Natural killer cell (primary cell): Measurements from ENCODE around the gene PATJ. TPM values are rescaled to one million over a fixed set of nuclear protein-coding genes. Genes with fewer than 3 reads are reported as not detected.

Experiments used
- ATAC-seq, 3 donors: fragments of 150-1000 bp in 2 of 3; fragments of 200-7000 bp in 1 of 3; cut with Tn5 transposase; 1 replicate in 1 of 3; 2 replicates in 2 of 3; pipeline ENCODE4 v1.10.0; 2021; ENCODE audit warnings: mild to moderate bottlenecking in 2 of 3, moderate library complexity in 2 of 3
- DNase-seq, 2 donors: peaks; one replicate each; pipeline versions ENCODE4 v3.0.0 to v3.0.0-alpha.2; 2013 to 2021; ENCODE audit warnings: mixed read lengths in 1 of 2
- H3K27ac ChIP-seq: one replicate; pipeline ENCODE4 v1.5.1; 2013; ENCODE audit warnings: mild to moderate bottlenecking, low read length
- H3K27me3 ChIP-seq: one replicate; pipeline ENCODE4 v1.6.1; 2013; ENCODE audit warnings: low read length; ENCODE audit not compliant: control insufficient read depth, insufficient read depth
- H3K36me3 ChIP-seq: one replicate; pipeline ENCODE4 v1.6.1; 2013; ENCODE audit warnings: low read length; ENCODE audit not compliant: control insufficient read depth, insufficient read depth
- H3K4me1 ChIP-seq: one replicate; pipeline ENCODE4 v1.6.1; 2013; ENCODE audit warnings: low read length; ENCODE audit not compliant: control insufficient read depth, insufficient read depth
- H3K4me3 ChIP-seq: one replicate; pipeline ENCODE4 v1.5.1; 2013; ENCODE audit warnings: low read length
- H3K9me3 ChIP-seq: one replicate; pipeline ENCODE4 v1.6.1; 2013; ENCODE audit warnings: low read length; ENCODE audit not compliant: control insufficient read depth, insufficient read depth
- H3K27ac Mint-ChIP-seq, 2 donors: one replicate each; pipeline ENCODE4 v1.8.0; 2022; ENCODE audit warnings: mild to moderate bottlenecking in 2 of 2, mixed read lengths in 2 of 2, moderate library complexity in 1 of 2
- H3K27me3 Mint-ChIP-seq, 2 donors: one replicate each; pipeline ENCODE4 v1.8.0; 2022; ENCODE audit warnings: low read depth in 2 of 2, mixed read lengths in 2 of 2
- H3K36me3 Mint-ChIP-seq: one replicate; pipeline ENCODE4 v1.8.0; 2022; ENCODE audit warnings: mixed read lengths
- H3K4me1 Mint-ChIP-seq, 2 donors: one replicate each; pipeline ENCODE4 v1.8.0; 2022; ENCODE audit warnings: mixed read lengths in 2 of 2
- H3K4me3 Mint-ChIP-seq: one replicate; pipeline ENCODE4 v1.8.0; 2022; ENCODE audit warnings: mild to moderate bottlenecking, moderate library complexity, mixed read lengths
- H3K9me3 Mint-ChIP-seq, 2 donors: one replicate each; pipeline ENCODE4 v1.8.0; 2022; ENCODE audit warnings: mixed read lengths in 2 of 2
- WGBS: methylation state at CpG from one replicate; pipeline ENCODE4 v1.1.7; 2013; ENCODE audit warnings: missing lambda C conversion rate; ENCODE audit not compliant: insufficient coverage; 5-methylcytosine and 5-hydroxymethylcytosine counted together
- intact Hi-C: fragments of 100-400 bp; cut with micrococcal nuclease; formaldehyde crosslinking; loops from one replicate; pipeline ENCODE4 v1.14.2; 2022
- total RNA-seq, 4 donors: library from RNA; stranded (reverse); fragments of 120-200 nt in 1 of 4; gene quantifications; one replicate each; pipeline versions ENCODE4 v1.2.3 to v1.2.4, GENCODE V29; 2013 to 2022
- TF ChIP-seq, protein P1 (sequence below): fragments of 200-600 bp; IDR thresholded peaks from one replicate; pipeline ENCODE4 v1.8.0; 2022; ENCODE audit warnings: antibody characterized with exemption

The PATJ gene
- total RNA-seq, 3 donors from 2014 or later (not counting 1 experiment from before 2014, with no cell fraction given), result 15.0 to 18.5 (median 16.7) TPM

DNA sequence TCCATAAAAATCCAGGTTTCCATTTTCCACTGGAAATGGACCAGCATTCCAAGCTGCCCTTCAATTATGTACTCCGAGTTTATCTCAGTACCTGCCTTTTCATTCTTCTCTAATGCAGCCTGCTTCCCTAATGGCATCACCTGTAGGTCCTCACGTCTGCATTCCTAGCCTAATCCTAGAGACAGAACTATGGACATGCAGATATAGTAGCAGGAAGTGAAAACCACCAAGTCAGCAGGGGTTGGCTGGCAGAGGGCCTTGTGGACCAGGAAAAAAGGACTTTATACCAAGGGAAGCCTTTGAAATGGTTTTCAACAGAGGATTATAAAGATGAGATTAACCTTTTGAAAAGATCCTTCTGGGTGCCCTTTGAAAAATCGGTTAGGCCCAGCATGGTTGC is 316.7 kb downstream of the PATJ start:
- no peaks in the 10 kb centered on the region for H3K9me3 Mint-ChIP-seq
- Histone ChIP-seq H3K36me3 (no peaks in the 10 kb centered on the region), H3K27ac (no peak overlapping the region), H3K4me1 (no peaks in the 10 kb centered on the region), H3K4me3 (no peak overlapping the region), H3K27me3 (no peaks in the 10 kb centered on the region), H3K9me3 (no peaks in the 10 kb centered on the region)
- DNase-seq (no peak), ATAC-seq (no peak)
- WGBS, result 68% methylated on average over 3 of the region's 3 CpGs
- H3K27ac Mint-ChIP-seq, result no peak overlapping the region
- no peaks in the 10 kb centered on the region for H3K4me1 Mint-ChIP-seq
- no peaks in the 10 kb centered on the region for H3K27me3 Mint-ChIP-seq
- H3K36me3 Mint-ChIP-seq, result no peaks in the 10 kb centered on the region
- TF ChIP-seq, protein P1, sequence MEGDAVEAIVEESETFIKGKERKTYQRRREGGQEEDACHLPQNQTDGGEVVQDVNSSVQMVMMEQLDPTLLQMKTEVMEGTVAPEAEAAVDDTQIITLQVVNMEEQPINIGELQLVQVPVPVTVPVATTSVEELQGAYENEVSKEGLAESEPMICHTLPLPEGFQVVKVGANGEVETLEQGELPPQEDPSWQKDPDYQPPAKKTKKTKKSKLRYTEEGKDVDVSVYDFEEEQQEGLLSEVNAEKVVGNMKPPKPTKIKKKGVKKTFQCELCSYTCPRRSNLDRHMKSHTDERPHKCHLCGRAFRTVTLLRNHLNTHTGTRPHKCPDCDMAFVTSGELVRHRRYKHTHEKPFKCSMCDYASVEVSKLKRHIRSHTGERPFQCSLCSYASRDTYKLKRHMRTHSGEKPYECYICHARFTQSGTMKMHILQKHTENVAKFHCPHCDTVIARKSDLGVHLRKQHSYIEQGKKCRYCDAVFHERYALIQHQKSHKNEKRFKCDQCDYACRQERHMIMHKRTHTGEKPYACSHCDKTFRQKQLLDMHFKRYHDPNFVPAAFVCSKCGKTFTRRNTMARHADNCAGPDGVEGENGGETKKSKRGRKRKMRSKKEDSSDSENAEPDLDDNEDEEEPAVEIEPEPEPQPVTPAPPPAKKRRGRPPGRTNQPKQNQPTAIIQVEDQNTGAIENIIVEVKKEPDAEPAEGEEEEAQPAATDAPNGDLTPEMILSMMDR, result no peak
- intact Hi-C loops, result no loop called here
- no peak overlapping the region for H3K4me3 Mint-ChIP-seq

DNA sequence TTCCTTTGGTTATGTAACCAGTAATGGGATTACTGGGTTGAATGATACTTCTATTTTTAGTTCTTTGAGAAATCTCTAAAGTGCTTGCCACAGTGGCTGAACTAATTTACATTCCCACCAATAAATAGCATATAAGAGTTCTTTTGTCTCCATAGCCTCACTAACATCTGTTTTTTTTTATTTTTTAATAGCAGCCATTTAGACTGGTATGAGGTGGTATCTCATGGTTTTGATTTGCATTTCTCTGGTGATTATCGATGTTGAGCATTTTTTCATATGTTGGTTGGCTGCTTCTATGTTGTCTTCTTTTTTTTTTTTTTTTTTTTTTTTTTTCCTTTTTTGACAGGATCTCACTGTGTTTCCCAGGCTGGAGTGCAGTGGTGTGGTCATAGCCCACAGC is 319.8 kb downstream of the PATJ start:
- H3K36me3 ChIP-seq, result no peaks in the 10 kb centered on the region
- no peaks in the 10 kb centered on the region for H3K9me3 Mint-ChIP-seq
- intact Hi-C loops, result no loop called here
- no peaks in the 10 kb centered on the region for H3K4me1 ChIP-seq
- DNase-seq (no peak), ATAC-seq (no peak)
- H3K4me3 Mint-ChIP-seq, result no peak overlapping the region
- no peaks in the 10 kb centered on the region for H3K27me3 Mint-ChIP-seq
- TF ChIP-seq, protein P1, result no peak
- WGBS, result no CpG with 5 or more reads among the region's 1 CpG
- H3K9me3 ChIP-seq, result no peaks in the 10 kb centered on the region
- no peak overlapping the region for H3K4me3 ChIP-seq
- H3K27ac ChIP-seq, result no peak overlapping the region
- H3K36me3 Mint-ChIP-seq, result no peaks in the 10 kb centered on the region
- H3K4me1 Mint-ChIP-seq, result no peaks in the 10 kb centered on the region
- H3K27me3 ChIP-seq, result no peaks in the 10 kb centered on the region
- no peak overlapping the region for H3K27ac Mint-ChIP-seq

DNA sequence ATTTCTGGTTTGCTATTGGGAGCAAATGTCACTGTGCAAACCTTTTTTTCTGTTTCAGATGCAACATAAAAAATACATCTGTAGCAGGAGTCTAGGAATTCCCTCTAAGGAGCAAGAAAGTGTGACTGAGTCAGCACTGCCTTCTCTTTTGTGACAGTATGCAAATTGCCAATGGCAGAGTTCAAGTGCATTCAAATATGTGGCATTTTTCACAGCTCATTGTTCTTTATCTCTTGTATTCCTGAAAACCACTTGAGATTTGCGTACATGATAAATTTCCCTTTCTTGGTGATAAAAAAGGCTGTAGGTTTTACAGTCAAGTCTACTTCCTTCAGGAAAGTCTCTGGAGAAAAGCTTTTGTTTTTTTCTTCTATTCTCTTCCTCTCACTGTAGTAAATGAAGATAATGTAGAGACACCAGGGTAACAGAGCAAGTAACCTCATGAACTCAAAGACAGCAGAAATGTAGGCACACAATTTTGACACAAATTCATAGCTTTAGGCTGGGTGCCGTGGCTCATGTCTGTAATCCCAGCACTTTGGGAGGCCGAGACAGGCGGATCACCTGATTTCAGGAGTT is 322.6 kb downstream of the PATJ start:
- Histone ChIP-seq H3K36me3 (no peaks in the 10 kb centered on the region), H3K27me3 (no peaks in the 10 kb centered on the region), H3K4me3 (no peak overlapping the region), H3K27ac (no peak overlapping the region), H3K9me3 (no peaks in the 10 kb centered on the region), H3K4me1 (no peaks in the 10 kb centered on the region)
- Mint-ChIP-seq H3K27ac (no peak overlapping the region), H3K9me3 (no peaks in the 10 kb centered on the region), H3K4me1 (no peaks in the 10 kb centered on the region), H3K36me3 (no peaks in the 10 kb centered on the region), H3K27me3 (no peaks in the 10 kb centered on the region), H3K4me3 (no peak overlapping the region)
- TF ChIP-seq, protein P1, result no peak
- intact Hi-C loops, result no loop called here
- DNase-seq (no peak), ATAC-seq (no peak)
- 94% methylated on average over 3 of the region's 4 CpGs for WGBS

DNA sequence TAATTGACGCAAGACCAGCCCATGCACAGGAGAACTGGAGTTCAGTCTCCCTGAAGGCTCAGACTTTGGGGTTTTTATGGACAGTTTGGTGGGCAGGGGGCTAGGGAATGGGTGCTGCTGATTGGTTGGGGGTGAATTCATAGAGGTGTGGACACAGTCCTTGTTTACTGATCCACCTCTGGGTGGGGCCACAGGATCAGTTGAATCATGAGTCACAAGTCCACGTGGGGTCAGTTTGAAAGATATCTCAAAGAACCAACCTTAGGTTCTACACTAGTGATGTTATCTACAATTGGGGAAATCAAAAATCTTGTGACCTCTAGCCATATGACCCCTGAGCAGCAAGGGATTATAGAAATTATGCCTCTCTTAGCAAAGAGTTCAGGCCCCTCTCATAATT is 324.4 kb downstream of the PATJ start:
- H3K9me3 Mint-ChIP-seq, result no peaks in the 10 kb centered on the region
- no peak for ATAC-seq
- Histone ChIP-seq H3K9me3 (no peaks in the 10 kb centered on the region), H3K36me3 (no peaks in the 10 kb centered on the region), H3K4me1 (no peaks in the 10 kb centered on the region), H3K4me3 (no peak overlapping the region), H3K27me3 (no peaks in the 10 kb centered on the region), H3K27ac (no peak overlapping the region)
- no peak overlapping the region for H3K27ac Mint-ChIP-seq
- 90% methylated on average over 2 of the region's 2 CpGs for WGBS
- no peaks in the 10 kb centered on the region for H3K4me1 Mint-ChIP-seq
- TF ChIP-seq, protein P1, result no peak
- H3K4me3 Mint-ChIP-seq, result no peak overlapping the region
- intact Hi-C loops, result no loop called here
- DNase-seq, result no peak
- H3K36me3 Mint-ChIP-seq, result no peaks in the 10 kb centered on the region
- no peaks in the 10 kb centered on the region for H3K27me3 Mint-ChIP-seq
